ENCODE measurements around the gene PLA2G2F. TPM values are rescaled to one million over a fixed set of nuclear protein-coding genes. Genes with fewer than 3 reads are reported as not detected.

Gene PLA2G2F
- total and polyA plus RNA-seq, 10 of the 15 experiments (the other 5 are each of a cell fraction or from before 2014, with no cell fraction given), result 0.03 TPM; not detected in 9

- in situ Hi-C loops (cut with MboI) (no loop called here), intact Hi-C loops (cut with micrococcal nuclease; ENCODE audit: unreplicated experiment) (no loop called here)
- H3K36me3 ChIP-seq (ENCODE audit: control insufficient read depth in 2 of 2, insufficient read depth in 2 of 2, low read length in 1 of 2), result no peaks in the 10 kb centered on the region
- no peak overlapping the region for H3K27ac ChIP-seq (ENCODE audit: control insufficient read depth, insufficient read depth)
- no peak overlapping the region for H2AFZ ChIP-seq (ENCODE audit: control insufficient read depth, low read depth, low read length)
- SMC1A ChIA-PET (ENCODE audit: uncharacterized antibody, unreplicated experiment), result interaction anchor here (0.9 kb wide), 1 partner anchor 22 kb away, joined by 3 read pairs; no protein-coding TSS in a partner anchor
- ATAC-seq (no peak), DNase-seq (ENCODE audit: low read depth, low spot score) (no peak), FAIRE-seq (no peak)
- peaks cover 4 to 11% of the 10 kb centered on the region in 2 experiments for H3K27me3 ChIP-seq (replicated peaks in 1 of 2; ENCODE audit: control insufficient read depth in 2 of 2, insufficient read depth in 2 of 2, low read length in 1 of 2)
- H3K4me3 ChIP-seq, result no peak overlapping the region
- H3K9ac ChIP-seq (ENCODE audit: control insufficient read depth, insufficient read depth, low read length), result no peak overlapping the region
- H3K4me2 ChIP-seq (ENCODE audit: control insufficient read depth, insufficient read depth), result no peak overlapping the region
- CTCF ChIA-PET, result interaction anchor here (1.0 to 1.5 kb wide), 3 partner anchors 9 to 25 kb away, joined by 3 to 4 read pairs (median 3); no protein-coding TSS in a partner anchor
- 48% methylated on average over 7 of the region's 7 CpGs for WGBS (ENCODE audit: insufficient coverage, insufficient replicate concordance, low lambda C conversion rate, missing lambda C conversion rate)
- H3K79me2 ChIP-seq (ENCODE audit: control insufficient read depth, insufficient read depth, low read length), result no peaks in the 10 kb centered on the region
- H3K9me3 ChIP-seq (replicated peaks; ENCODE audit: control insufficient read depth, insufficient read depth, low read length), result no peaks in the 10 kb centered on the region
- RAD21 ChIA-PET (ENCODE audit: unreplicated experiment), result no interaction called here
- TF ChIP-seq NFXL1 (IDR thresholded peaks at IDR 0.05; ENCODE audit: borderline replicate concordance) (no peak), CHD1 (IDR thresholded peaks at IDR 0.05; ENCODE audit: low read depth, low read length) (no peak), FOXM1 (IDR thresholded peaks at IDR 0.05; ENCODE audit: low read depth, low read length) (no peak), MTA2 (IDR thresholded peaks at IDR 0.05; ENCODE audit: low read depth) (no peak), MYB (IDR thresholded peaks at IDR 0.05; ENCODE audit: borderline replicate concordance, low read depth, low read length) (no peak), TCF7 (IDR thresholded peaks at IDR 0.05; ENCODE audit: borderline replicate concordance) (no peak), POU2F2 (IDR thresholded peaks at IDR 0.05; ENCODE audit: borderline replicate concordance, low read depth, low read length) (no peak), LARP7 (IDR thresholded peaks at IDR 0.05) (no peak), NFYB (IDR thresholded peaks at IDR 0.05; ENCODE audit: insufficient read depth, low read depth, low read length) (no peak), ZBTB40 (IDR thresholded peaks at IDR 0.05; ENCODE audit: borderline replicate concordance) (no peak), ATF3 (IDR thresholded peaks at IDR 0.05; ENCODE audit: borderline replicate concordance, extremely low read depth, low read depth, low read length) (no peak), NBN (IDR thresholded peaks at IDR 0.05) (no peak), ZSCAN29 (IDR thresholded peaks at IDR 0.05) (no peak), ZZZ3 (IDR thresholded peaks at IDR 0.05; ENCODE audit: control insufficient read depth, insufficient read length, low read depth) (no peak)
- TF ChIP-seq, protein P1, sequence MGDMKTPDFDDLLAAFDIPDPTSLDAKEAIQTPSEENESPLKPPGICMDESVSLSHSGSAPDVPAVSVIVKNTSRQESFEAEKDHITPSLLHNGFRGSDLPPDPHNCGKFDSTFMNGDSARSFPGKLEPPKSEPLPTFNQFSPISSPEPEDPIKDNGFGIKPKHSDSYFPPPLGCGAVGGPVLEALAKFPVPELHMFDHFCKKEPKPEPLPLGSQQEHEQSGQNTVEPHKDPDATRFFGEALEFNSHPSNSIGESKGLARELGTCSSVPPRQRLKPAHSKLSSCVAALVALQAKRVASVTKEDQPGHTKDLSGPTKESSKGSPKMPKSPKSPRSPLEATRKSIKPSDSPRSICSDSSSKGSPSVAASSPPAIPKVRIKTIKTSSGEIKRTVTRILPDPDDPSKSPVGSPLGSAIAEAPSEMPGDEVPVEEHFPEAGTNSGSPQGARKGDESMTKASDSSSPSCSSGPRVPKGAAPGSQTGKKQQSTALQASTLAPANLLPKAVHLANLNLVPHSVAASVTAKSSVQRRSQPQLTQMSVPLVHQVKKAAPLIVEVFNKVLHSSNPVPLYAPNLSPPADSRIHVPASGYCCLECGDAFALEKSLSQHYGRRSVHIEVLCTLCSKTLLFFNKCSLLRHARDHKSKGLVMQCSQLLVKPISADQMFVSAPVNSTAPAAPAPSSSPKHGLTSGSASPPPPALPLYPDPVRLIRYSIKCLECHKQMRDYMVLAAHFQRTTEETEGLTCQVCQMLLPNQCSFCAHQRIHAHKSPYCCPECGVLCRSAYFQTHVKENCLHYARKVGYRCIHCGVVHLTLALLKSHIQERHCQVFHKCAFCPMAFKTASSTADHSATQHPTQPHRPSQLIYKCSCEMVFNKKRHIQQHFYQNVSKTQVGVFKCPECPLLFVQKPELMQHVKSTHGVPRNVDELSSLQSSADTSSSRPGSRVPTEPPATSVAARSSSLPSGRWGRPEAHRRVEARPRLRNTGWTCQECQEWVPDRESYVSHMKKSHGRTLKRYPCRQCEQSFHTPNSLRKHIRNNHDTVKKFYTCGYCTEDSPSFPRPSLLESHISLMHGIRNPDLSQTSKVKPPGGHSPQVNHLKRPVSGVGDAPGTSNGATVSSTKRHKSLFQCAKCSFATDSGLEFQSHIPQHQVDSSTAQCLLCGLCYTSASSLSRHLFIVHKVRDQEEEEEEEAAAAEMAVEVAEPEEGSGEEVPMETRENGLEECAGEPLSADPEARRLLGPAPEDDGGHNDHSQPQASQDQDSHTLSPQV (IDR thresholded peaks at IDR 0.05), result no peak
- no peaks in the 10 kb centered on the region for H4K20me1 ChIP-seq (ENCODE audit: control insufficient read depth, insufficient read depth)
- no TSS peak for BruUV-seq (replicated peaks)
- H3K4me1 ChIP-seq (ENCODE audit: control insufficient read depth, insufficient read depth, low read length), result peaks cover 12% of the 10 kb centered on the region
- POLR2A ChIA-PET, result no interaction called here
Observed at GRCh38 chr1:20187103-20187812, 48.1 kb downstream of the PLA2G2F start.

All from GM12878 (cell line).